ENCODE data around the gene SIAH3.
"Not testable (repeated sequence)": the region's sequence is repeated elsewhere in the genome, so short reads cannot be mapped to it uniquely, and the experiment has no call there.

SIAH3 gene

GRCh38 chr13:45881353-45881752 is 29.8 kb upstream of the SIAH3 start:
- H3K4me1 ChIP-seq (ENCODE audit: control insufficient read depth, insufficient read depth, low read length, unreplicated experiment): no peaks in the 10 kb centered on the region
- no peak overlapping the region for H2AFZ ChIP-seq (ENCODE audit: low read length, unreplicated experiment)
- peaks cover 43% of the 10 kb centered on the region for H3K27me3 ChIP-seq (ENCODE audit: insufficient read depth, low read length)
- H3K4me3 ChIP-seq (ENCODE audit: low read depth, low read length): no peak overlapping the region
- no peaks in the 10 kb centered on the region for H3K79me2 ChIP-seq (ENCODE audit: control insufficient read depth, insufficient read depth, low read length, unreplicated experiment)
- H3K27ac ChIP-seq (ENCODE audit: low read depth, low read length): no peak overlapping the region
- no peaks in the 10 kb centered on the region for H3K36me3 ChIP-seq (ENCODE audit: insufficient read depth, low read length)

- peaks cover 37% of the 10 kb centered on the region for H3K27me3 ChIP-seq (ENCODE audit: insufficient read depth, low read length)
- H3K4me3 ChIP-seq (ENCODE audit: low read depth, low read length): no peak overlapping the region
- H3K36me3 ChIP-seq (ENCODE audit: insufficient read depth, low read length): no peaks in the 10 kb centered on the region
- H2AFZ ChIP-seq (ENCODE audit: low read length, unreplicated experiment): no peak overlapping the region
- H3K79me2 ChIP-seq (ENCODE audit: control insufficient read depth, insufficient read depth, low read length, unreplicated experiment): no peaks in the 10 kb centered on the region
- no peaks in the 10 kb centered on the region for H3K4me1 ChIP-seq (ENCODE audit: control insufficient read depth, insufficient read depth, low read length, unreplicated experiment)
- H3K27ac ChIP-seq (ENCODE audit: low read depth, low read length): no peak overlapping the region
These were observed 28.7 kb upstream of the SIAH3 start for GRCh38 chr13:45880242-45880641.

- Histone ChIP-seq H3K79me2 (ENCODE audit: control insufficient read depth, insufficient read depth, low read length, unreplicated experiment) (no peaks in the 10 kb centered on the region), H2AFZ (ENCODE audit: low read length, unreplicated experiment) (no peak overlapping the region), H3K4me1 (ENCODE audit: control insufficient read depth, insufficient read depth, low read length, unreplicated experiment) (no peaks in the 10 kb centered on the region), H3K27ac (ENCODE audit: low read depth, low read length) (no peak overlapping the region), H3K27me3 (ENCODE audit: insufficient read depth, low read length) (peaks cover 34% of the 10 kb centered on the region), H3K4me3 (ENCODE audit: low read depth, low read length) (no peak overlapping the region), H3K36me3 (ENCODE audit: insufficient read depth, low read length) (no peaks in the 10 kb centered on the region)
These were observed 28.1 kb upstream of the SIAH3 start for GRCh38 chr13:45879666-45880065.

- H3K27ac ChIP-seq (ENCODE audit: low read depth, low read length): no peak overlapping the region
- peaks cover 31% of the 10 kb centered on the region for H3K27me3 ChIP-seq (ENCODE audit: insufficient read depth, low read length)
- H3K4me1 ChIP-seq (ENCODE audit: control insufficient read depth, insufficient read depth, low read length, unreplicated experiment): peaks cover 2% of the 10 kb centered on the region
- H3K79me2 ChIP-seq (ENCODE audit: control insufficient read depth, insufficient read depth, low read length, unreplicated experiment): no peaks in the 10 kb centered on the region
- no peak overlapping the region for H2AFZ ChIP-seq (ENCODE audit: low read length, unreplicated experiment)
- H3K36me3 ChIP-seq (ENCODE audit: insufficient read depth, low read length): no peaks in the 10 kb centered on the region
- no peak overlapping the region for H3K4me3 ChIP-seq (ENCODE audit: low read depth, low read length)
These were observed 27.4 kb upstream of the SIAH3 start for GRCh38 chr13:45878966-45879365.

- Histone ChIP-seq H3K36me3 (ENCODE audit: insufficient read depth, low read length) (no peaks in the 10 kb centered on the region), H3K4me1 (ENCODE audit: control insufficient read depth, insufficient read depth, low read length, unreplicated experiment) (peaks cover 7% of the 10 kb centered on the region), H3K79me2 (ENCODE audit: control insufficient read depth, insufficient read depth, low read length, unreplicated experiment) (no peaks in the 10 kb centered on the region), H3K27ac (ENCODE audit: low read depth, low read length) (no peak overlapping the region), H3K27me3 (ENCODE audit: insufficient read depth, low read length) (peaks cover 18% of the 10 kb centered on the region), H3K4me3 (ENCODE audit: low read depth, low read length) (no peak overlapping the region), H2AFZ (ENCODE audit: low read length, unreplicated experiment) (no peak overlapping the region)
These were observed 25.2 kb upstream of the SIAH3 start for GRCh38 chr13:45876781-45877180.

GRCh38 chr13:45875951-45876350 is 24.4 kb upstream of the SIAH3 start:
- H2AFZ ChIP-seq (ENCODE audit: low read length, unreplicated experiment): no peak overlapping the region
- H3K27ac ChIP-seq (ENCODE audit: low read depth, low read length): no peak overlapping the region
- H3K27me3 ChIP-seq (ENCODE audit: insufficient read depth, low read length): peaks cover 12% of the 10 kb centered on the region
- peaks cover 7% of the 10 kb centered on the region for H3K4me1 ChIP-seq (ENCODE audit: control insufficient read depth, insufficient read depth, low read length, unreplicated experiment)
- no peaks in the 10 kb centered on the region for H3K36me3 ChIP-seq (ENCODE audit: insufficient read depth, low read length)
- no peaks in the 10 kb centered on the region for H3K79me2 ChIP-seq (ENCODE audit: control insufficient read depth, insufficient read depth, low read length, unreplicated experiment)
- H3K4me3 ChIP-seq (ENCODE audit: low read depth, low read length): no peak overlapping the region

GRCh38 chr13:45873491-45874325 is 22.2 kb upstream of the SIAH3 start:
- H3K27ac ChIP-seq (ENCODE audit: low read depth, low read length): no peak overlapping the region
- H3K4me1 ChIP-seq (ENCODE audit: control insufficient read depth, insufficient read depth, low read length, unreplicated experiment): peaks cover 7% of the 10 kb centered on the region
- no peaks in the 10 kb centered on the region for H3K79me2 ChIP-seq (ENCODE audit: control insufficient read depth, insufficient read depth, low read length, unreplicated experiment)
- peaks cover 3% of the 10 kb centered on the region for H3K27me3 ChIP-seq (ENCODE audit: insufficient read depth, low read length)
- H3K36me3 ChIP-seq (ENCODE audit: insufficient read depth, low read length): no peaks in the 10 kb centered on the region
- peak overlapping the region; percentile 36; the same call in 1 of the 2 replicates for H3K4me3 ChIP-seq (ENCODE audit: low read depth, low read length)
- no peak overlapping the region for H2AFZ ChIP-seq (ENCODE audit: low read length, unreplicated experiment)

GRCh38 chr13:45872566-45872965 is 21.0 kb upstream of the SIAH3 start:
- no peak overlapping the region for H2AFZ ChIP-seq (ENCODE audit: low read length, unreplicated experiment)
- H3K36me3 ChIP-seq (ENCODE audit: insufficient read depth, low read length): no peaks in the 10 kb centered on the region
- H3K4me3 ChIP-seq (ENCODE audit: low read depth, low read length): no peak overlapping the region
- H3K79me2 ChIP-seq (ENCODE audit: control insufficient read depth, insufficient read depth, low read length, unreplicated experiment): no peaks in the 10 kb centered on the region
- H3K4me1 ChIP-seq (ENCODE audit: control insufficient read depth, insufficient read depth, low read length, unreplicated experiment): peaks cover 7% of the 10 kb centered on the region
- no peak overlapping the region for H3K27ac ChIP-seq (ENCODE audit: low read depth, low read length)
- H3K27me3 ChIP-seq (ENCODE audit: insufficient read depth, low read length): peaks cover 3% of the 10 kb centered on the region

- H3K27me3 ChIP-seq (ENCODE audit: insufficient read depth, low read length); H3K27ac ChIP-seq (ENCODE audit: low read depth, low read length); H2AFZ ChIP-seq (ENCODE audit: low read length, unreplicated experiment); H3K4me1 ChIP-seq (ENCODE audit: control insufficient read depth, insufficient read depth, low read length, unreplicated experiment); H3K36me3 ChIP-seq (ENCODE audit: insufficient read depth, low read length); H3K4me3 ChIP-seq (ENCODE audit: low read depth, low read length); H3K79me2 ChIP-seq (ENCODE audit: control insufficient read depth, insufficient read depth, low read length, unreplicated experiment): not testable (repeated sequence)
These were observed 19.6 kb upstream of the SIAH3 start for GRCh38 chr13:45871201-45871600.

GRCh38 chr13:45870232-45870631 is 18.7 kb upstream of the SIAH3 start:
- Histone ChIP-seq H2AFZ (ENCODE audit: low read length, unreplicated experiment) (no peak overlapping the region), H3K4me3 (ENCODE audit: low read depth, low read length) (no peak overlapping the region), H3K4me1 (ENCODE audit: control insufficient read depth, insufficient read depth, low read length, unreplicated experiment) (peaks cover 7% of the 10 kb centered on the region), H3K79me2 (ENCODE audit: control insufficient read depth, insufficient read depth, low read length, unreplicated experiment) (no peaks in the 10 kb centered on the region), H3K27me3 (ENCODE audit: insufficient read depth, low read length) (peaks cover 5% of the 10 kb centered on the region; the same call in 1 of the 2 replicates), H3K36me3 (ENCODE audit: insufficient read depth, low read length) (no peaks in the 10 kb centered on the region), H3K27ac (ENCODE audit: low read depth, low read length) (no peak overlapping the region)

- peaks cover 29% of the 10 kb centered on the region for H3K27me3 ChIP-seq (ENCODE audit: insufficient read depth, low read length)
- H3K4me3 ChIP-seq (ENCODE audit: low read depth, low read length): no peak overlapping the region
- H3K27ac ChIP-seq (ENCODE audit: low read depth, low read length): no peak overlapping the region
- H3K4me1 ChIP-seq (ENCODE audit: control insufficient read depth, insufficient read depth, low read length, unreplicated experiment): peaks cover 4% of the 10 kb centered on the region
- H3K36me3 ChIP-seq (ENCODE audit: insufficient read depth, low read length): no peaks in the 10 kb centered on the region
- no peak overlapping the region for H2AFZ ChIP-seq (ENCODE audit: low read length, unreplicated experiment)
- H3K79me2 ChIP-seq (ENCODE audit: control insufficient read depth, insufficient read depth, low read length, unreplicated experiment): no peaks in the 10 kb centered on the region
These were observed 13.9 kb upstream of the SIAH3 start for GRCh38 chr13:45865414-45865813.

Measured in ACC112 (cell line).